ENCODE measurements around the gene SFXN5. TPM values are rescaled to one million over a fixed set of nuclear protein-coding genes. Genes with fewer than 3 reads are reported as not detected.

Gene SFXN5
- total RNA-seq, 4 donors from 2014 or later = 8.4 to 18.3 (median 15.3) TPM

- TF ChIP-seq CTCF (IDR thresholded peaks at IDR 0.05) (no peak), POLR2A (IDR thresholded peaks at IDR 0.05) (no peak)
- WGBS, 2 donors = 87 to 88% methylated on average over 3 of the region's 3 CpGs
Observed at GRCh38 chr2:73013936-73014335, 57.6 kb downstream of the SFXN5 start.

GRCh38 chr2:73009177-73009839 is 62.2 kb downstream of the SFXN5 start:
- 89 to 96% methylated on average over 7 of the region's 7 CpGs for WGBS, 2 donors
- no peak overlapping the region for H3K4me3 ChIP-seq (ENCODE audit: low read depth, poor library complexity, severe bottlenecking)
- peak in 1 of 2 donors; percentile 68 for DNase-seq (ENCODE audit: low spot score in 2 of 2)
- no peak for TF ChIP-seq CTCF (IDR thresholded peaks at IDR 0.05)
- no peak for TF ChIP-seq POLR2A (IDR thresholded peaks at IDR 0.05)
- intact Hi-C loops (cut with DNase I; ENCODE audit: low total_unique reads) = no loop called here

More at GRCh38 chr2:73013936-73014335, 57.6 kb downstream of the SFXN5 start:
- H3K4me3 ChIP-seq (ENCODE audit: low read depth, poor library complexity, severe bottlenecking) = no peak overlapping the region
- no peak for DNase-seq (ENCODE audit: low spot score in 2 of 2)
- intact Hi-C loops (cut with DNase I; ENCODE audit: low total_unique reads) = no loop called here

GRCh38 chr2:73008766-73009135 is 62.8 kb downstream of the SFXN5 start:
- H3K4me3 ChIP-seq (ENCODE audit: low read depth, poor library complexity, severe bottlenecking) = no peak overlapping the region
- WGBS, 2 donors = 86 to 91% methylated on average over 9 of the region's 9 CpGs
- TF ChIP-seq POLR2A (IDR thresholded peaks at IDR 0.05) = no peak
- no peak for TF ChIP-seq CTCF (IDR thresholded peaks at IDR 0.05)
- intact Hi-C loops (cut with DNase I; ENCODE audit: low total_unique reads) = no loop called here
- peak in 1 of 2 donors; percentile 60 for DNase-seq (ENCODE audit: low spot score in 2 of 2)

- 95 to 96% methylated on average over 21 of the region's 21 CpGs for WGBS, 2 donors
- TF ChIP-seq POLR2A (IDR thresholded peaks at IDR 0.05) = no peak
- TF ChIP-seq CTCF (IDR thresholded peaks at IDR 0.05) = no peak
- peak in 1 of 2 donors; percentile 61 for DNase-seq (ENCODE audit: low spot score in 2 of 2)
- intact Hi-C loops (cut with DNase I; ENCODE audit: low total_unique reads) = no loop called here
- H3K4me3 ChIP-seq (ENCODE audit: low read depth, poor library complexity, severe bottlenecking) = no peak overlapping the region
Observed at GRCh38 chr2:73007991-73008765, 63.3 kb downstream of the SFXN5 start.

- H3K4me3 ChIP-seq (ENCODE audit: low read depth, poor library complexity, severe bottlenecking) = no peak overlapping the region
- peak in 1 of 2 donors; percentile 34 for DNase-seq (ENCODE audit: low spot score in 2 of 2)
- 91 to 93% methylated on average over 14 of the region's 14 CpGs for WGBS, 2 donors
- intact Hi-C loops (cut with DNase I; ENCODE audit: low total_unique reads) = no loop called here
- TF ChIP-seq CTCF (IDR thresholded peaks at IDR 0.05) = no peak
- no peak for TF ChIP-seq POLR2A (IDR thresholded peaks at IDR 0.05)
Observed at GRCh38 chr2:73006969-73007710, 64.4 kb downstream of the SFXN5 start.
